IPS-18c (cell line): ENCODE measurements around the gene ELK4.
A peak's percentile ranks its signal among the peaks of the same experiment; 100 is the strongest.

Experiments
- H3K4me3 ChIP-seq: 2 replicates; pipeline ENCODE4 v1.7.0; 2013; ENCODE audit warnings: low read depth, mild to moderate bottlenecking, low read length, moderate library complexity; ENCODE audit not compliant: insufficient read depth
- H3K9me3 ChIP-seq: one replicate; pipeline ENCODE4 v1.6.1; 2013; ENCODE audit warnings: mild to moderate bottlenecking, low read length, moderate library complexity; ENCODE audit not compliant: control insufficient read depth, insufficient read depth

Gene ELK4

GRCh38 chr1:205581321-205581980 is 50.4 kb downstream of the ELK4 start:
- Histone ChIP-seq H3K4me3 (no peak overlapping the region), H3K9me3 (no peaks in the 10 kb centered on the region)

GRCh38 chr1:205580923-205581180 is 51.0 kb downstream of the ELK4 start:
- Histone ChIP-seq H3K9me3 (no peaks in the 10 kb centered on the region), H3K4me3 (no peak overlapping the region)

DNA sequence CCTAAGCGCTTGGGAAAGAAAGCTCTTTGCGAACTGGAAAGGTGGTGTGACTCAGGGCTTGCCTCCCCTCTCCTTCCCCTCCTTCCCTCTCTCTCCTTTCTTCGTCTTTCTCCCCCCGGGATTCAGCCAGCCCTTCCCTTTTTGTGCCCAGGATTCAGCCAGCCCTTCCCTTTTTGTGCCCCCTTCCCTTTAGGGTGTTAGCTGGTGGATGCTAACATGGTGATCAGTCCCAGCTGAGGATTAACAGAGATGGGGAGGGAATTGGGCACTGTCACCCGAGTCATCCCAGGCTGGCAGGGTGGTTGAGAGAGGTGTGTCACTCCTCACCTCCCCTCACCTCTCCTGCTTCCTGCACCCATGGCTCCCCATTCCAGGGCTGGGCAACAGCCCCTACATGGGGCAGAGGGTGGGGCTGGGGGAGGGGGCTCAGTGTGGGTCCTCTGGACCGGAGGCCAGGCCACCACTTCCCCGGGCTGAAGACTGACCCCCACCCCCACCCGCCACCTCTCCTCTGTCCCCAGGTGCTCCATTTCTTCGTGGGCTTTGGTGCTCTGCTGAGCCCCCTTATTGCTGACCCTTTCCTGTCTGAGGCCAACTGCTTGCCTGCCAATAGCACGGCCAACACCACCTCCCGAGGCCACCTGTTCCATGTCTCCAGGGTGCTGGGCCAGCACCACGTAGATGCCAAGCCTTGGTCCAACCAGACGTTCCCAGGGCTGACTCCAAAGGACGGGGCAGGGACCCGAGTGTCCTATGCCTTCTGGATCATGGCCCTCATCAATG is 51.5 kb downstream of the ELK4 start:
- Histone ChIP-seq H3K9me3 (no peaks in the 10 kb centered on the region), H3K4me3 (no peak overlapping the region)

DNA sequence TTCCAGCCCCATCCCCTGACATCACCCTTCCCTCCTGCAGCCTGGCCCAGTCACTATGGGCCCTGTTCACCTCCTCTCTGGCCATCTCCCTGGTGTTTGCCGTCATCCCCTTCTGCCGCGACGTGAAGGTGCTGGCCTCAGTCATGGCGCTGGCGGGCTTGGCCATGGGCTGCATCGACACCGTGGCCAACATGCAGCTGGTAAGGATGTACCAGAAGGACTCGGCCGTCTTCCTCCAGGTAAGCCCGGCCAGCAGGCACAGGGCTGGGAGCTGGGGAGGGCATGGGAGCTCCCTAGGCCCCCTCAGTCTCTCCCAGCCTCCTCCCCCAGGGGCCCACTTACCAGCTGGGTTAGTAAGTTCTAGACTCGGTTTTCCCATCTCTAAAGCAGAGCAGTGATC is 52.1 kb downstream of the ELK4 start:
- Histone ChIP-seq H3K4me3 (no peak overlapping the region), H3K9me3 (no peaks in the 10 kb centered on the region)

GRCh38 chr1:205578780-205579571 is 52.8 kb downstream of the ELK4 start:
- no peak overlapping the region for H3K4me3 ChIP-seq
- no peaks in the 10 kb centered on the region for H3K9me3 ChIP-seq

DNA sequence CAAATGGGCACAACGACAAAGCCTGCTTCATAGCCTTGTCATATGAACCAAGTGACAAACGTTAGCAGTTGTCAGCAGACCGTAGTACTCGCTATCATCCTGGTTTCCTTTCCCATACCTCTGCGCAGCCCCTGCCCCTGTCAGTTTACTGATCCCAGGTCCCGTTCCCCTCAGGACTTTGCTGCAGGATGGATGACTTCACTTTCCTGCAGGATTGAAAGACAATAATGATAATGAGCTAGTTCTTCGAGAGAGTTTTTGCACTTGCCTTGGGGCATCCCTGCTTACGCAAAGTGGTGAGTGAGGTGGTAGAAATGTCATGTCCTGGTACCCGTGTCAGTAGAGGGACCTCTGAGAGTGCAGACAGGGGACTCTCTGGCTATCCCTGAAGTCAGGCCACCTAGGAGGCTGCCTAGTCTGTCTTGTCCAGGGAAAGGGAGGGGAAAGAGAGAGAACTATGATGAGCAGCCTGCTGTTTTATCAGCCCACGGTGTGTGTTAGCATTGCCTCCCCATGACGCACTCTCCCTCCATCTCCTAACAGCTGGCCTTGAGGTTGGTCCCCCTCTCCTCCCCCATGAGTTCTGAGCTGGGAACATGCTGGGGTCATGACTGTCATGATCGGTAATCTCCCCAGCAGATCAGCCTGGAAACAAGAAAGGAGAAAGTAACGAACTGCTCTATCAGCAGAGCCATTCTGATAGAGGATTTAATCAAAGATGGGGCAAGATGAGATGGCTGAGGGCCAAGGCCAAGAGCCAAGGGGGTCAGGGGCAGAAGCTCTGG is 53.7 kb downstream of the ELK4 start:
- Histone ChIP-seq H3K9me3 (no peaks in the 10 kb centered on the region), H3K4me3 (no peak overlapping the region)

- no peaks in the 10 kb centered on the region for H3K9me3 ChIP-seq
- H3K4me3 ChIP-seq, result no peak overlapping the region
Measured at GRCh38 chr1:205576805-205577761, 54.7 kb downstream of the ELK4 start.

- Histone ChIP-seq H3K9me3 (no peaks in the 10 kb centered on the region), H3K4me3 (no peak overlapping the region)
Measured at GRCh38 chr1:205576011-205576410, 55.8 kb downstream of the ELK4 start.

- Histone ChIP-seq H3K4me3 (no peak overlapping the region), H3K9me3 (no peaks in the 10 kb centered on the region)
Measured at GRCh38 chr1:205575294-205575885, 56.4 kb downstream of the ELK4 start.

- no peak overlapping the region for H3K4me3 ChIP-seq
- no peaks in the 10 kb centered on the region for H3K9me3 ChIP-seq
Measured at GRCh38 chr1:205572421-205572820, 59.4 kb downstream of the ELK4 start.

- no peak overlapping the region for H3K4me3 ChIP-seq
Measured at GRCh38 chr1:205571747-205572146, 60.1 kb downstream of the ELK4 start.

GRCh38 chr1:205570796-205571537 is 60.8 kb downstream of the ELK4 start:
- H3K4me3 ChIP-seq, result no peak overlapping the region
- no peaks in the 10 kb centered on the region for H3K9me3 ChIP-seq

More at GRCh38 chr1:205571747-205572146, 60.1 kb downstream of the ELK4 start:
- H3K9me3 ChIP-seq, result no peaks in the 10 kb centered on the region

GRCh38 chr1:205570173-205570501 is 61.7 kb downstream of the ELK4 start:
- Histone ChIP-seq H3K9me3 (no peaks in the 10 kb centered on the region), H3K4me3 (no peak overlapping the region)

DNA sequence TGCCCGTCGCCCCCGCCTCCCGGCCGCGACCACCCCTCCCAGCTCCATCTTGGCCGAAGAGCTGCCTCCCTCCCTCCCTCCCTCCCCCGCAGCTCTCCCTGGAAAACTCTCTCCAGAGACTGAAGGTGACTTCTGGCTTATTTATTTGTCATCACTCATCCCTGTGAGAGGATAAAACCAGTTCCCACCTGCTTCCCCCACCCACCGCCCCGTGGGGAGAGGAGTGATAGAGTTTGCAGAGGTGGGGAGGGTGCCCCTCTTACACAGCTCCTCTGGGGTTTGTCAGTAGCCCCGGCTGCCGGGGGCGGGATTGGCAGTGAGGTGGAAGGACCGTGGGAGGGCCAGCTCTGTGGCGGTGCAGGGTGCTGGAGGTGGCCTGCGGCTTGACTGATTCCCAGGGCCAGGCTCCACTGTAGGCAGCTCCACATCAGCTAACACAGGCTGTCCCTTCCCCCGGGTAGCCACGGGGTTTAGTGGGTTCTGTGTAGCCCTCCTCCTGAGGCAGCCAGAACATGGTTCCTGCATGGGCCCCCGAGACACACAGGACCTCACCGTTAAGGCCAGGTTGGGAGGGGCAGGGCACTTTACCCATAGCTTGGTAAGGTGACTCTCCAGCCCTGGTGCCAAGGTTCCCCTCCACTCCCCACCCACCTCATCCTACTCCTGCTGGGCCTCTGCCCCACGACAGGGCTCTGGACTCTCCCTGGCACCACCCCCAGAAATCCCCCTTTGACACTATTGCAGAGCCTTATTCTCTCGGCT is 62.2 kb downstream of the ELK4 start:
- H3K9me3 ChIP-seq, result no peaks in the 10 kb centered on the region
- peak overlapping the region; percentile 52; the same call in 1 of the 2 replicates for H3K4me3 ChIP-seq
